ENCODE results near the gene UGT3A1.

The UGT3A1 gene

DNA sequence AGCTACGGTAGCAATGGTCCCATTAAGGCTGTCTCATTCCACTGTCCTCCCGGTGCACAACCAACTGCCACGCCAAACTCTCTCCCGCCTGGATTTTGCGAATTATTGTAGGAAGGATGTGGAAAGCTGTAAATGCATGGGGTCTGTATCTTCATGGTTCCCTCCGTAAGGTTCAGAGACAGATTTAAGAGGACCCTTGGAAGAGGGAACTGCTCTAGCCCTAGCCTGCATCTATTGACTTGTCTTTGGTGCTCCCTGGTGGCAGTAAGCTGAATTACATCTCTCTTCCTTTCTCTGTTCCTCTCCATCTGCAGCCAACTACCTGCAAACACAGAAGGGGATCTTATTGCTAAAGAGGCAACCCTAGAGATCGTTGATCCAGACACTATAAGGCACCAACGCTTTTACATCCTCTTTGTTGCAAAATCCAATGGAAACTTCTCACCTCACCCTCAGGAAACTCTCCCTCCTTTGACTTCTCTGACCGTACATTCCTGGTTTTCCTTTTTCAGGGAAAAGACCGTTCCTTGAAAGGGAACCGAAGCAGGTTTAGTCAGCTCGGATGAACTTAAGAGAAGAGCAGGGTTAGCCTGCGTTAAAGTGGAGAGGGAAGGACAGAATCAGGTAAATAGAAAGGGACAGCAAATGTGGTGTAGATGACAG is 64.7 kb downstream of the UGT3A1 start:
- TF ChIP-seq, protein P1, sequence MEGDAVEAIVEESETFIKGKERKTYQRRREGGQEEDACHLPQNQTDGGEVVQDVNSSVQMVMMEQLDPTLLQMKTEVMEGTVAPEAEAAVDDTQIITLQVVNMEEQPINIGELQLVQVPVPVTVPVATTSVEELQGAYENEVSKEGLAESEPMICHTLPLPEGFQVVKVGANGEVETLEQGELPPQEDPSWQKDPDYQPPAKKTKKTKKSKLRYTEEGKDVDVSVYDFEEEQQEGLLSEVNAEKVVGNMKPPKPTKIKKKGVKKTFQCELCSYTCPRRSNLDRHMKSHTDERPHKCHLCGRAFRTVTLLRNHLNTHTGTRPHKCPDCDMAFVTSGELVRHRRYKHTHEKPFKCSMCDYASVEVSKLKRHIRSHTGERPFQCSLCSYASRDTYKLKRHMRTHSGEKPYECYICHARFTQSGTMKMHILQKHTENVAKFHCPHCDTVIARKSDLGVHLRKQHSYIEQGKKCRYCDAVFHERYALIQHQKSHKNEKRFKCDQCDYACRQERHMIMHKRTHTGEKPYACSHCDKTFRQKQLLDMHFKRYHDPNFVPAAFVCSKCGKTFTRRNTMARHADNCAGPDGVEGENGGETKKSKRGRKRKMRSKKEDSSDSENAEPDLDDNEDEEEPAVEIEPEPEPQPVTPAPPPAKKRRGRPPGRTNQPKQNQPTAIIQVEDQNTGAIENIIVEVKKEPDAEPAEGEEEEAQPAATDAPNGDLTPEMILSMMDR (IDR thresholded peaks at IDR 0.05): peak; percentile 44
- no peak overlapping the region for H3K27ac ChIP-seq
- DNase-seq (ENCODE audit: low spot score): no peak
- H3K4me3 ChIP-seq: peak overlapping the region; percentile 30

DNA sequence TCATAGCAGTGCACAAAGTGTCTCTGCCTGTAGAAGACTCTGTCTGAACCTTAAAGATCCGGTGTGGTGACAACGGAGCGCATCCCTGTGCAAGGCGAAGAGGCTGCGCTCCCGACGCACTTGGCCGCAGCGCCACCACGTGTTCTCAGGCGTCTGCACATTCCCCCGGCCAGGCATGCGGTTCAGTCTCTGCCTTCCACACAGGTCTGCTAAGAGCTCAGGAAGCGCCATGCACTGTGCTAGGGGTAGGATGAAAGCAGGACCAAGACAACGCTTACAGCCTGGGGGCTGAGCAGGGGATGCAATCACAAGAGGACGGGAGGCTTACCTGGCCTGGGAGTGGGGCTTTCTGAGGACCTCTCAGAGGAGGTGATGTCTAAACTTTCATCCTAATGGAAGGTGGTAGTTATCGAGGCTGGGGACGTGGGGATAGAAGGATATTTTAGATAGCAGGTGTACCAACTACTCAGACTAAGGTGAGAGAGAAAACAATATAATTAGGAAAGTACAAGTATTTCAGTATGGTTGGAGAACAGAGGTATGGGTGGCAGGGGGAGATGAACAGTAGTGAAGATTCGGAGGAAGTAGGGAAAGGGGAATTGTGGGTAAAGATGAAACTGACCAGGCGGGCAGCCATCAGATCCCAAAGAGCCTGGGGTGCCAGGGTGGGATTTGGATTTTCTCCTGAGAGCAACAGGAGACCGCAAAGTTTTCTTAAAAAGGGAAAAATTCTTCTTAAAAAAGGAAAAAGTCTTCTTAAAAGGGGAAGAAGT is 66.1 kb downstream of the UGT3A1 start:
- DNase-seq (ENCODE audit: low spot score): no peak
- H3K4me3 ChIP-seq: peak overlapping the region; percentile 25
- TF ChIP-seq, protein P1 (IDR thresholded peaks at IDR 0.05): no peak

DNA sequence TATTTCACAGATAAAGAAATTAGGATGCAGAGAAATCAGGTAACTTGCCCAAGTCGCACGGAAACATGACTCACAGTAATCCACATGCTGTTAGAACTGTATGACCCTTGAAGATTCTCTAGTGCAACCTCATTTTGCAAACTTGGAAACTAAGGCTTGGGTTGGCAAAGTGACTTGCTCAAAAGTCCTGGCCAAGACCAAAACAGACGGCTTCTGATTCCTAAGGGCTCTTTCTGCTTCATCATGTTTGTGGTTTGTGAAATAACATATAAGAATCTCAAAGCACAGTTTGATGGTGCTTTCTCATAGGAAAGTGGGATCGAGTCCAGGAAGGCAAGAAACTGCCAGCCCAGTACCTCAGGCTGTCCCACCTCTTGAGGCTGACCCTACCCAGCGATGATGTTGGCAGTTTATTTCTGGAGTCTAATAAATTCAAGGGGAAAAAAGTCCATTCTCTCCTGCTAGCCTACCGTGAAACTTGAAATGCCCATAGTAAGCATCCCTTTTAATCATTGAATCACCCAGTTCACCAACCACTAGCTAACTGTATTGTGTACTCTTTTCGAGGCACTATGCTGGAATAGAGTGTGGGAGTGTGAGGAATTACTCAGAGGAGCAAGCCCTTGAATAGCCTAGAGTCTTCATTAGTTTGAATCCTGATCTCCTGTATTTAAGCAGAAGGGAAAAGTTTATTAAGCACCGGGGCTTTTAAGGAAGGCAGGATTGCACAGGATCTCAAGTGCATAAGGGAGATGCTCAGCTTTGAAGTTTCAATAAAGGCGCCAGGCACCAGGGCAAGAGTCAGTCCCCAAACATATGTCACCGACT is 66.9 kb downstream of the UGT3A1 start:
- peak overlapping the region; percentile 25 for H3K4me3 ChIP-seq
- H3K27ac ChIP-seq: no peak overlapping the region
- TF ChIP-seq, protein P1 (IDR thresholded peaks at IDR 0.05): no peak
- no peak for DNase-seq (ENCODE audit: low spot score)

More for the DNA sequence above, 66.1 kb downstream of the UGT3A1 start:
- H3K27ac ChIP-seq: no peak overlapping the region

DNA sequence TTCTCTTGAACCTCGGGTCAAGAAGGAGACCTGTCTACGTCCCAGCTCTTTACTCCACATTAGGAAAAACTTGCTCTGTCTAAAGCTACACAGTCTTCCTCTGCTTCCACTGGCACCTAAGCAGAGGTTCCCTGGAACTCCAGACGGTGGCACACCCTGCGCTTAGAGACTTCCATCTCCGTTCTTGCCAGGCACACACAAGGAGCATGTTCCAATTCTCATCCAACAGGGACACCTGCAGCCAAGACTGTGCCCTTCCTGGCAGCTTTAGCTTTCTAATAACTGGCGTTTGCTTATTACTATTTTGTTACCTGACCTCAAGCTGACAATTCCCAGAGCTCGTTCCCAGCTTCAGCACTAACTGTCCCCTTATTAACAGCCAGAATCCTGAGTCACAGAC is 68.7 kb downstream of the UGT3A1 start:
- TF ChIP-seq, protein P1 (IDR thresholded peaks at IDR 0.05): no peak
- H3K27ac ChIP-seq: no peak overlapping the region
- no peak overlapping the region for H3K4me3 ChIP-seq
- DNase-seq (ENCODE audit: low spot score): no peak

DNA sequence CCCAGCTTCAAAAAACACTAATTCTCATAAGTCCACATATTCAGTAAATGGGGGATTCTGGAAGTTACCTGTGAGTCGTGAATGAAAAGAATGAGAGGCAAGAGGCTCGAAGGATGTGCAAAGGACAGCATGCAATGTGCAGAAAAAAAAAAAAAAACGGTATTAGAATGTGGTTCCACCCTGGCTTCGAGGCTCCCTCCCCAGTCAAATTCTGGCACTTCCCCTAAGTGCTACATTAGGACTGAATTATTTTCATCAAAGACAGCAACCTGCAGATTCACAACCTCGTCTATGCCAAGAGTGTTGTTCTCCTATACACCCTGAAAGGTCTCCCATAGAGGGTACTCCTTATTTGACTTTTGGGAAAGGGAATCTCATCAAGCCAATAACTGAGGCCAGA is 69.3 kb downstream of the UGT3A1 start:
- Histone ChIP-seq H3K4me3 (no peak overlapping the region), H3K27ac (no peak overlapping the region)
- DNase-seq (ENCODE audit: low spot score): no peak
- TF ChIP-seq, protein P1 (IDR thresholded peaks at IDR 0.05): no peak

DNA sequence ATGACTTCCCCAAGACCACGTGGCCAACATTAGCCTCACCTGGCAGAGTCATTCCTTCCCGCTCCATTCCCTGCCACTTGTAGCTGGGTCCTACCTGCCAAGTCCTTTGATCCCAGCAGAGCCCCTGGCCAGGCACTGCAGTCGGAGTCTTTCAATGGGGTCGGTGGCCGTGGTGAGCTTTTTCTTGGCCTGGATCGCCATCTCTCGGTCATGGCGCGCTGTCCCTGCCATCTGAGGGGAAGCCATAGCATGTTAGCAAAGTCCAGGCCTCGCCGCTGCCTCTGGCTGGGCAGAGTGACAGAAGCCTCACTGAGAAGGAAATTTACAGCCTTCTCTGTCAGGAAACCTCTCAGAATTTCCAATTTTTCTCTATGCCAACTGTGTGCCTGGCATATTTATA is 70.3 kb downstream of the UGT3A1 start:
- H3K4me3 ChIP-seq: no peak overlapping the region

More for the DNA sequence above, 70.3 kb downstream of the UGT3A1 start:
- no peak overlapping the region for H3K27ac ChIP-seq
- TF ChIP-seq, protein P1 (IDR thresholded peaks at IDR 0.05): no peak
- DNase-seq (ENCODE audit: low spot score): no peak
